GM18505 (cell line): Measurements from ENCODE around the gene B9D2.
"Not testable (repeated sequence)": the region's sequence is repeated elsewhere in the genome, so short reads cannot be mapped to it uniquely, and the experiment has no call there.

ENCODE experiments used
- ATAC-seq: cut with Tn5 transposase; IDR thresholded peaks from one replicate; pipeline ENCODE4 v1.9.1; 2021; ENCODE audit not compliant: unreplicated experiment
- POLR2A ChIP-seq: IDR thresholded peaks from 4 replicates; pipeline ENCODE4 v1.6.1; 2011; ENCODE audit warnings: borderline replicate concordance; ENCODE audit not compliant: insufficient read depth, insufficient read length; ENCODE audit errors: extremely low read depth

Gene B9D2

GRCh38 chr19:41399525-41399924, 35.6 kb upstream of the B9D2 start:
- no peak for TF ChIP-seq POLR2A
- no peak for ATAC-seq

GRCh38 chr19:41399091-41399490, 35.1 kb upstream of the B9D2 start:
- TF ChIP-seq POLR2A, result no peak
- no peak for ATAC-seq

GRCh38 chr19:41398598-41398997, 34.6 kb upstream of the B9D2 start:
- ATAC-seq, result no peak
- TF ChIP-seq POLR2A, result no peak

- no peak for ATAC-seq
- TF ChIP-seq POLR2A, result no peak
These were observed 34.1 kb upstream of the B9D2 start for GRCh38 chr19:41398050-41398418.

GRCh38 chr19:41397086-41398049, 33.4 kb upstream of the B9D2 start, which contains the start of the genes BCKDHA and EXOSC5:
TSS of gene BCKDHA (plus strand) at chr19:41397818. CDS start at chr19:41397828, 10 bp downstream.
TSS of gene EXOSC5 (minus strand) at chr19:41397359. CDS start at chr19:41397328, 31 bp downstream.
- peak; percentile 77 for ATAC-seq
- peak; percentile 65 for TF ChIP-seq POLR2A

- no peak for ATAC-seq
- TF ChIP-seq POLR2A, result no peak
These were observed 31.4 kb upstream of the B9D2 start for GRCh38 chr19:41395355-41395754.

GRCh38 chr19:41392775-41393174, 28.8 kb upstream of the B9D2 start:
- ATAC-seq, result no peak
- TF ChIP-seq POLR2A, result no peak

GRCh38 chr19:41391618-41392017, 27.7 kb upstream of the B9D2 start:
- no peak for TF ChIP-seq POLR2A
- ATAC-seq, result no peak

- no peak for TF ChIP-seq POLR2A
- ATAC-seq, result no peak
These were observed 22.5 kb upstream of the B9D2 start for GRCh38 chr19:41386442-41386841.

- no peak for TF ChIP-seq POLR2A
- ATAC-seq, result no peak
These were observed 20.4 kb upstream of the B9D2 start for GRCh38 chr19:41384351-41384750.

- ATAC-seq, result not testable (repeated sequence)
These were observed 17.6 kb upstream of the B9D2 start for GRCh38 chr19:41381536-41381935.

GRCh38 chr19:41377977-41378709, 14.2 kb upstream of the B9D2 start:
- ATAC-seq, result peak; percentile 56
- no peak for TF ChIP-seq POLR2A

- no peak for ATAC-seq
- TF ChIP-seq POLR2A, result no peak
These were observed 13.0 kb upstream of the B9D2 start for GRCh38 chr19:41376998-41377365.
